ENCODE measurements around the gene CREB1. TPM values are rescaled to one million over a fixed set of nuclear protein-coding genes. Genes with fewer than 3 reads are reported as not detected.
"Not testable (repeated sequence)": the region's sequence is repeated elsewhere in the genome, so short reads cannot be mapped to it uniquely, and the experiment has no call there.

The CREB1 gene
- total and polyA plus RNA-seq, 12 donors, result 3.2 to 77.8 (median 41.3) TPM

DNA sequence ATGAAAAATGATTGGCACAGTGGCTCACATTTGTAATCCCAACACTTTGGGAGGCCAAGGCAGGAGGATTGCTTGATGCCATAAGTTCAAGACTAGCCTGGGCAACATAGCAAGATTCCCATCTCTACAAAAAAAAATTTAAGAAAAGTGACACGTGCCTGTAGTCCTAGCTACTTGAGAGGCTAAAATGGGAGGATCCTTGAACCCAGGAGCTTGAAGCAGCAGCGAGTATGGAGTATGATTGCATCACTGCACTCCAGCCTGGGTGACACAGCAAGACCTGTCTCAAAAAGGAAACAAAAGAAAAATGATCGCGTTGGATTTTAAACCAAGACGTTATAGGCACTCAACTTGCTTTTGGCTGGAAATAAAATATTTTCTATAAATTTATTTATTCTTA lies 37.8 kb upstream of the CREB1 start:
- H3K9me3 ChIP-seq (replicated peaks in 1 of 3), result no peaks in the 10 kb centered on the region
- no peak overlapping the region for H3K27ac ChIP-seq
- peaks cover 0 to 11% of the 10 kb centered on the region in 2 donors for H3K4me1 ChIP-seq (replicated peaks in 1 of 2)
- TF ChIP-seq, protein P1, sequence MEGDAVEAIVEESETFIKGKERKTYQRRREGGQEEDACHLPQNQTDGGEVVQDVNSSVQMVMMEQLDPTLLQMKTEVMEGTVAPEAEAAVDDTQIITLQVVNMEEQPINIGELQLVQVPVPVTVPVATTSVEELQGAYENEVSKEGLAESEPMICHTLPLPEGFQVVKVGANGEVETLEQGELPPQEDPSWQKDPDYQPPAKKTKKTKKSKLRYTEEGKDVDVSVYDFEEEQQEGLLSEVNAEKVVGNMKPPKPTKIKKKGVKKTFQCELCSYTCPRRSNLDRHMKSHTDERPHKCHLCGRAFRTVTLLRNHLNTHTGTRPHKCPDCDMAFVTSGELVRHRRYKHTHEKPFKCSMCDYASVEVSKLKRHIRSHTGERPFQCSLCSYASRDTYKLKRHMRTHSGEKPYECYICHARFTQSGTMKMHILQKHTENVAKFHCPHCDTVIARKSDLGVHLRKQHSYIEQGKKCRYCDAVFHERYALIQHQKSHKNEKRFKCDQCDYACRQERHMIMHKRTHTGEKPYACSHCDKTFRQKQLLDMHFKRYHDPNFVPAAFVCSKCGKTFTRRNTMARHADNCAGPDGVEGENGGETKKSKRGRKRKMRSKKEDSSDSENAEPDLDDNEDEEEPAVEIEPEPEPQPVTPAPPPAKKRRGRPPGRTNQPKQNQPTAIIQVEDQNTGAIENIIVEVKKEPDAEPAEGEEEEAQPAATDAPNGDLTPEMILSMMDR (IDR thresholded peaks at IDR 0.05), result no peak
- no peak for TF ChIP-seq POLR2A (IDR thresholded peaks at IDR 0.05)
- H3K4me3 ChIP-seq, result no peak overlapping the region
- intact Hi-C loops (cut with DNase I), result no loop called here
- DNase-seq, result no peak
- 50 to 72% (median 64%) methylated on average over 5 of the region's 5 CpGs for WGBS, 4 donors
- no peaks in the 10 kb centered on the region for H3K36me3 ChIP-seq (replicated peaks in 1 of 2)
- H3K27me3 ChIP-seq, result no peaks in the 10 kb centered on the region

DNA sequence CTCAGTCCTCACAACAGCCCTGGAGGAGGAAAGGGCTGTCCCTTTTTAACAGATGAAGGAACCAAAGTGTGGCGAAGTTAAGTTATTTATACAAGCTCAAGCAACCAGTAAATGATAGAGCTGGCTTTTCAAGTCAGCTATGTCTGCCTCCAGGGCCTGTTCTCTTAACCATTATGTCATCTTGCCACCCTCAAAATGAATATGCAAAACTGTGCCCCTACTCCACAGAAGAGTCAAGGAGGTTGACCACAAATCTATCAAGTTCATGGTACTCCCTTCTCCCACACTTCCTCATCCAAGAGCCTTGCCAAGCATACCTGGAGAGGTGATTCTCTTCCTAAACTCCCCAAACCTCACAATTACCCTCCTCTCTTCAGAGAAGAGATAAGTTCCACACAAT lies 37.3 kb upstream of the CREB1 start:
- intact Hi-C loops (cut with DNase I), result no loop called here
- Histone ChIP-seq H3K27me3 (no peaks in the 10 kb centered on the region), H3K27ac (no peak overlapping the region), H3K36me3 (replicated peaks in 1 of 2) (no peaks in the 10 kb centered on the region), H3K4me3 (no peak overlapping the region), H3K9me3 (replicated peaks in 1 of 3) (no peaks in the 10 kb centered on the region), H3K4me1 (replicated peaks in 1 of 2) (peaks cover 0 to 11% of the 10 kb centered on the region in 2 donors)
- no peak for DNase-seq
- 64 to 80% (median 71%) methylated on average over 1 of the region's 1 CpG for WGBS, 4 donors
- TF ChIP-seq, protein P1 (IDR thresholded peaks at IDR 0.05), result no peak
- no peak for TF ChIP-seq POLR2A (IDR thresholded peaks at IDR 0.05)

DNA sequence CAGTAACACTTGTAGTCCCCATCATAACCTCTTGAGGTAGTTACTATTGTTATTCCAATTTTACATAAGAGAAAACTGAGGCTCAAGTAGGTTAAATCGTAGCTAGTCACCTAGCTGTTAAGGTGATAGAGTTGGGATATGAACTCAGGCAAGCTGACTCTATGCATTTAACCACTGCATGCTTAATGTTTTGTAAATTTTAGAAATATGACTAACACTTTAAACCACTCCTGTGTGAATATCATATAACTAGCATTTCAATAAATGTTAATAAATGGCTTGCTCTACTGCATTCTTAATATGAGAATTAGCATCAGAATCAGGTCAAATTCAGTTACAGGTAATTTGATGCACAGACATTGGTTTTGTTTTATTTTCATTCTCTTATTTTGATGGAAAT lies 35.6 kb upstream of the CREB1 start:
- no peaks in the 10 kb centered on the region for H3K9me3 ChIP-seq (replicated peaks in 1 of 3)
- no peak for DNase-seq
- H3K27me3 ChIP-seq, result no peaks in the 10 kb centered on the region
- H3K4me3 ChIP-seq, result no peak overlapping the region
- TF ChIP-seq POLR2A (IDR thresholded peaks at IDR 0.05), result no peak
- TF ChIP-seq, protein P1 (IDR thresholded peaks at IDR 0.05), result no peak
- no peaks in the 10 kb centered on the region for H3K4me1 ChIP-seq (replicated peaks in 1 of 2)
- intact Hi-C loops (cut with DNase I), result no loop called here
- 73 to 95% (median 83%) methylated on average over 1 of the region's 1 CpG for WGBS, 4 donors
- H3K27ac ChIP-seq, result no peak overlapping the region
- H3K36me3 ChIP-seq (replicated peaks in 1 of 2), result no peaks in the 10 kb centered on the region

DNA sequence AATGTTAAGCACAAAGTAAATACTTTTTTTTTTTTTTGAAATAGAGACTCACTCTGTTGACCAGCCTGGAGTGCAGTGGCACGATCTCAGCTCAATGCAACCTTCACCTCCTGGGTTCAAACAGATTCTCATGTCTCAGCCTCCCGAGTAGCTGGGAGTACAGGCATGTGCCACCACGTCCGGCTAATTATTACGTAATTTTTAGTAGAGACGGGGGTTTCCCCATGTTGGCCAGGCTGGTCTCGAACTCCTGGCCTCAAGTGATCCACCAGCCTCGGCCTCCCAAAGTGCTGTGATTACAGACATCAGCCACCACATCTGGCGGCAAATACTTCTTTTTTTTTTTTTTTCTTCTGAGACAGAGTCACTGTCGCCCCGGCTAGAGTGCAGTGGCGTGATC lies 32.8 kb upstream of the CREB1 start:
- WGBS, 4 donors, result 86 to 91% (median 87%) methylated on average over 12 of the region's 12 CpGs
- H3K36me3 ChIP-seq (replicated peaks in 1 of 2); H3K27me3 ChIP-seq; H3K27ac ChIP-seq; intact Hi-C loops (cut with DNase I); H3K4me1 ChIP-seq (replicated peaks in 1 of 2); H3K9me3 ChIP-seq (replicated peaks in 1 of 3); DNase-seq; H3K4me3 ChIP-seq: not testable (repeated sequence)

DNA sequence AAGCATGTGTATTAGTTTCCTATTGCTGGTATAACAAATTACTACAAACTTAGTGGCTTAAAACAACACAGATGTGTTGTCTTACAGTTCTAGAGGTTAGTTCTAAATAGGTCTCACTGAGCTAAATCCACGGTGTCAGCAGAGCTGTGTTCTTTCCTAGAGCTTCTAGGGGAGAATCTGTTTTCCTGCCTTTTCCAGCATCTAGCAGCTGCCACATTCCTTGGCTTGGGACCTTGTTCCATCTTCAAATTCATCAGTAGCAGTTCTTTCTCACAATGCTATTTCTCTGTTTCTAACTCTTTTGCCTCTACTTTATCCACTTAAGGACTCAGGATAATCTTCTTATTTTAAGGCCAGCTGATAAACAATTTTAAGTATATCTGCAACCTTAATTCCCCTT lies 32.2 kb upstream of the CREB1 start:
- H3K27me3 ChIP-seq, result no peaks in the 10 kb centered on the region
- 80 to 86% (median 83%) methylated on average over 1 of the region's 1 CpG for WGBS, 4 donors

More for the DNA sequence above, 32.2 kb upstream of the CREB1 start:
- no peaks in the 10 kb centered on the region for H3K4me1 ChIP-seq (replicated peaks in 1 of 2)
- H3K27ac ChIP-seq, result no peak overlapping the region
- no peaks in the 10 kb centered on the region for H3K36me3 ChIP-seq (replicated peaks in 1 of 2)
- no peak overlapping the region for H3K4me3 ChIP-seq
- TF ChIP-seq, protein P1 (IDR thresholded peaks at IDR 0.05), result no peak
- TF ChIP-seq POLR2A (IDR thresholded peaks at IDR 0.05), result no peak
- intact Hi-C loops (cut with DNase I), result no loop called here
- H3K9me3 ChIP-seq (replicated peaks in 1 of 3), result no peaks in the 10 kb centered on the region
- no peak for DNase-seq

Measured in adrenal gland (tissue), 12 donors.